Erythroblast (primary cell): Measurements from ENCODE around the gene AGK.
"Not testable (repeated sequence)": the region's sequence is repeated elsewhere in the genome, so short reads cannot be mapped to it uniquely, and the experiment has no call there.

Experiments
- DNase-seq, 2 experiments: peaks; one replicate each; lab custom pipeline; 2025; lab: John Stamatoyannopoulos, UW
- GATA1 ChIP-seq: IDR thresholded peaks from 2 replicates; pipeline ENCODE4 v1.6.1; 2011; ENCODE audit warnings: low read depth, mild to moderate bottlenecking, control low read depth, low read length, moderate library complexity
- POLR2A ChIP-seq: IDR thresholded peaks from 2 replicates; pipeline ENCODE4 v1.6.1; 2011; ENCODE audit warnings: mild to moderate bottlenecking, low read length

AGK gene

DNA sequence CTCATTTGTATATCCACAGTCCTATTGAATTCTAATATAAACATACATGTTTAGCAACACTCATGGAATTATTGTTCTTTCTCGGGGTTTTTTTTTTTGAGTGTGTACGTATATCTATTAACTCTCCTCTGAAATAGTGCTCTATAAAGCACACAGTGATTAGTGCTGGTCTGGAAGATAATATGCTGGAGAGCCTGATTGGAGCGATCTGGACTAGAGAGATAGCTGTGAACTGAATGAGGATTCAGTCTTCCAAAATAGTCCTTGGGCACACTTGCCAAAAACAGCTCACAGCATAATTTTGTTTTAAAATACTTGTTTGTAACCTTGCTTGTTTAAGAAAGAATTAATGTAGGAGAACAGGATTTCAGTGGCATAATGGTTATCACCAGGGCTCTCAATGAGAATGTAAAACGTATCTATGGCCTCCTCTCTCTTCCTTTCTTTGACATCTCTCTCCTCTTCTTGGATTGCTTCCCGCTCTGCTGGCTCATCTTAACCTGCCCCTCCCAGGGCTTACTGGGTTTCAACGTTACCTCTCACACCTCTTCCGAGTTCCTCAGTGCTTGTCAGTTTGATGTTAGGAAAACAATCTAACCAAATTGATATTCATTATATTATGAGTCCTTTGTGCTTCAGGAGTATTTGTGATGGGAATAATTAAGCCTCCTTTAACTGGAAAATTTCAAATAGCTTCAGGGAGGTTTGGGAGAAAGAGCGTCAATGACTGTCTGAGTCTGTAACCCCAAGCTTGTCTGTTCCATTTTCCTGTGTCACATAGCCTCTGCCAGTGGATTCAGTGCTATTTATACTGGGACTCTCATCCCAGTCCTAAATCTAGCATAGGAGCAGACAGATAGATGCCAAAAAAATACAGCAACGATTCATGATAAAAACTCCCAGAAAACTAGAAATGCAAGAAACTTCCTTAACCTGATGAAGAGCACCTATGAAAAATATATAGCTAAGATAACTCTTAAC is 16.2 kb upstream of the AGK start:
- TF ChIP-seq POLR2A (no peak), GATA1 (no peak)
- no peak for DNase-seq

DNA sequence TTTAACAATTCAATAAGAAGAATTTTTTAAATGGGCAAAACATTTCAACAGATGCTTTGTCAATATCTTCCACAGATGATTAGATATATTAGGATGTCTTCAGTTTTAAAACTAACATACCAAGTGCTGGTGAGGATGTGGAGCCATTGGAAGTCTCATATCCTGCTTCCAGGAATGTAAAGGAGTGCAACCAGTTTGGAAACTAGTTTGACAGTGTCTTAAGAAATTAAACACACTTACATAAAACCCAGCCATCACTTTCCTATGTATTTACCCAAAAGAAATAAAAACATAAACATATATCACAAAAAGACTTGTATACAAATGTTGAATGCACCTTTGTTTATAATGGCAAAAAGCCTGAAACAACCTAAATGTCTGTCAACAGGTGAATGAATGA is 13.3 kb upstream of the AGK start:
- no peak for DNase-seq
- TF ChIP-seq GATA1 (no peak), POLR2A (no peak)

DNA sequence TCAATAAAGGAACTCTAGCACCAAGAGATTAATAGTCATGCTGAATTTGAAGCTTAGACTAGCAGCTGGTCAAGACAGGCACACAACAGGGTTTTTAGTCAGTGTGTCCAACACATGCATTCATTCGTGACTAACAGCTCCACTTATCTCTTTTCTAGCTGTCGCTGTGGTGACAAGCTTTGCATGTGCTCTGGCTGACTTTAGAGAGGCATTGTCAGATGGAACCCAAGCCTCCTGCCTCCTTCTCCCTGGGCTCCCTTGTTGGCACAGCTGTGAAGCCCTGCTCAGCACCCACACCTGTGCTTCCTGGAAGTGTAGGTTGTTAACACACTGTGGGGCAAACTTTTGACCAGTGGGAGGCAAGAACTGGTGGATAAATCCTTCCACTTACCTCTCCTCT is 9.8 kb upstream of the AGK start:
- no peak for TF ChIP-seq GATA1
- no peak for TF ChIP-seq POLR2A
- no peak for DNase-seq

DNA sequence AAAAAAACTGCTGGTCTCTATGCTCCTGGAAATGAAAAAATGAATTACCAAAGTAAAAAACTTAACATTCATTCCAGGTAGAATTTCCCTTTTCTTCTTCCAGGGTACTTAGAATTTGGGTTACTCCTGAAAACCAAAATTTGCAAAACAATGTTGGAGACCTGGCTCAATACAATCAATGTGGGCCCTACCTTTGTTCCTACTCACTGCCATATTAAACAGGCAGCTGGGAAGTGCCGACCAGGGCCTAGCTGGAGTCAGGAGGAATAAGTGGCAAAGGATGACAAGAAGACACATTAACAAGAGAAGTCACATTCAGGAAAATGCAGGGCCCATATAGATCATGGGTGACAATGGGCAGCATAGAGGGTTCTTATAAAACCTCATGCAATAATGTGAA is 6.4 kb upstream of the AGK start:
- no peak for TF ChIP-seq GATA1
- no peak for TF ChIP-seq POLR2A

DNA sequence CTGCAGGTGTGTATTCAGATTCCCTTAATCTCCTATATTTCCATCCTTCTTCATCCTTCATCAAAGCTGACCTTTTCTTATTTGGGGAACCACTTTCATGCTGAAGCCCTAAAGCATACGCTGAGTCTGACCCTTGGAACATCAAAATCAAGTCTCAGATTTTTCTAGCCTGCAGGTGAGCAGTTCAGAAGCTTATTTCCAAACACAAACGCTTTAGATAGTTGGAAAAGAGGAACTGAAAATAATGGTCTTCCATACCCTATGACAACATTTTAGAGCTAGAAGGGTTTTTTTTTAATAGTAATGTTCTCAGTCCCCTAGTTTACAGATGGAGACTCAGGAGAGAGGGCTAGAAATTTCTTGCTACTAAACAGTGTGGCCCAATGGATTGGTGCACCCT is 1.6 kb upstream of the AGK start:
- TF ChIP-seq POLR2A, result no peak
- no peak for TF ChIP-seq GATA1
- no peak for DNase-seq

More for the DNA sequence above, 6.4 kb upstream of the AGK start:
- DNase-seq, result no peak

DNA sequence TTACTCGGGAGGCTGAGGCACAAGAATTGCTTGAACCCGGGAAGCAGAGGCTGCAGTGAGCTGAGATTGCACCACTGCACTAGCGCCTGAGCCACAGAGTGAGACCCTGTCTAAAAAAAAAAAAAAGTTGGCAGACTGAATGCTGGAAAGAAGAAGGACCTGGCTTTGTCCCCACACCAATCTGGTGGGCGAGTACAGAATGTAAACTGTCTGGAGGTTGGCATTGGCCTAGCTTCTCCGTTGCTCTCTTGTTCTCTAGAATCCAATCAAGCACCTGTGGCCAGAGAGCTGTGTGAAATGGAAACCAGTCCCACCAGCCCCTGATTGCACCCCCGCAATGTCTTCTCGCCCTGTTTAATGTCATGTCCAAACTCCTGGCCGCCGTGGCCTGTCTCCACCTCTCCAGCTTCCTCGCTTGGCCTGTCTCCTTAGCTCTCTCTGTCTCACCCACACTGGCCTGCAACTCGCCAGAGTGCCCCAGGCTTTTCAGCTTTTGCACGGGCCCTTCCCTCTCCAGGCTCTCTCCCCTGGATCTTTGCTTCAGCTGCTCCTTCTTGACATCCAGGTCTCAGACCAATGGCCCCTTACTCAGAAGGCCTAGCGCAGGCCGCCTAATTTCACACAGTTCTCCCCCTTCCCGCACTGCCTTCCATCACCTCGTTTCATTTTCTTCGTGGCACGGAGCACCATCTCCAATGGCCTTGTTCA is 670 bp upstream of the AGK start:
- no peak for DNase-seq
- no peak for TF ChIP-seq POLR2A
- no peak for TF ChIP-seq GATA1

DNA sequence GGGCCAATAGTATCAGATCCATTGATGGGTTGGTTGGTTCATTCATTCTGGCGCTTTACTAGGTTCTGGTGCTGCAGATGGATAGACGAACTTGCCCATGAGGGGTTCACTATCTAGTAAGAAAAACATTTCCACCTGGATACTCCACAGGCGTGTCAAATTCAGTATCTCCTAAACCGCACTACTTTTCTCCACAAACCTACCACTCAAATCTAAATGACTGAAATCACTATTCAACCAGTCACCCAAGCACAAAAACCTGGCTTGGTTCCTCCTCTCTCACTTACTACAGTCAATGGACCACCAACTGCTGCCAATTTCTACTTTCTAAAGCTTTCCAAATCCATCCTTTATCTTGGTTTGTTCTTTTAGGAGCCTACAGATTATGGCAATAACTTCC is 572 bp downstream of the AGK start:
- TF ChIP-seq GATA1, result no peak
- TF ChIP-seq POLR2A, result no peak
- no peak for DNase-seq

DNA sequence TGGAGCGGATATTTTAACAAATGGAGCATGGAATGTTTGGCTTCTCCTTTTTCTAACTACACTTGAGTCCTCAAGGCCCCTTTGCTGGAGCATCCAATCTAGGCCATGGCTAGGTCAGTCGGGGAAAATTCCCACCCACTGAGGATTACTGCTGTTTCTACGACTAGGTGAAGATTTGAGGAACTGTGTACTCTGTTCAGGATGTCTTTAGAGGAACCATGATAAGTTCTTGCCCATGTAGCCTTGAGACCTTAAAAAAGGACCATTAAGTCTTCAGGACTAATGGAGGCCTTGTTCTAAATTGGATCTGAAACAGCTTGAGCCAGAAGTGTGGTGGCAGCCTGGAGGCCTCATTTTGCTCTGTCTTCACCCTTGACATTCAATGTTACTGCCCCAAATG is 6.2 kb downstream of the AGK start:
- TF ChIP-seq POLR2A (no peak), GATA1 (no peak)
- DNase-seq, result no peak

DNA sequence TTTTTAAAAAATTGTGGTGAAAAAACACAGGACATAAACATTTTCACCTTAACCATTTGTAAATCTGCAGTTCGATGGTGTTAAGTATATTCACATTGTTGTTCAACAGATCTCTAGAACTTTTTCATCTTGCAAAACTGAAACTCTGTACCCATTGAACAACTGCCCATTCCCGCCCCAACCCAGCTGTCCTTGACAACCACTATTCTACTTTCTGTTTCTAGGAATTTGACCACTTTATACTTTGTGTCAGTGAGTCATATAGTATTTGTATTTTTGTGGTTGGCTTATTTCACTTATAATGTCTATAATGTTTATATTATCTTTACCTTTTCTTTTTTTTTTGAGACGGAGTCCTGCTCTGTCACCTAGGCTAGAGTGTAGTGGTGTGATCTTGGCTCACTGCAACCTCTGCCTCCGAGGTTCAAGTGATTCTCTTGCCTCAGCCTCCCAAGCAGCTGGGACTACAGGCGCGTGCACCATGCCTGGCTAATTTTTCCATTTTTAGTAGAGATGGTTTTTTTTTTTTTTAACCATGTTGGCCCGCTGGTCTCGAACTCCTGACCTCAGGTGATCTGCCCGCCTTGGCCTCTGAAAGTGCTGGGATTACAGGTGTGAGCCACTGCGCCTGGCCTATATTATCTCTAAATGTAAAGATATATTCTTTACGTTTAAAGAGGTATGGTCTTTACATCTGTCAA is 6.8 kb downstream of the AGK start:
- not testable (repeated sequence) for DNase-seq

DNA sequence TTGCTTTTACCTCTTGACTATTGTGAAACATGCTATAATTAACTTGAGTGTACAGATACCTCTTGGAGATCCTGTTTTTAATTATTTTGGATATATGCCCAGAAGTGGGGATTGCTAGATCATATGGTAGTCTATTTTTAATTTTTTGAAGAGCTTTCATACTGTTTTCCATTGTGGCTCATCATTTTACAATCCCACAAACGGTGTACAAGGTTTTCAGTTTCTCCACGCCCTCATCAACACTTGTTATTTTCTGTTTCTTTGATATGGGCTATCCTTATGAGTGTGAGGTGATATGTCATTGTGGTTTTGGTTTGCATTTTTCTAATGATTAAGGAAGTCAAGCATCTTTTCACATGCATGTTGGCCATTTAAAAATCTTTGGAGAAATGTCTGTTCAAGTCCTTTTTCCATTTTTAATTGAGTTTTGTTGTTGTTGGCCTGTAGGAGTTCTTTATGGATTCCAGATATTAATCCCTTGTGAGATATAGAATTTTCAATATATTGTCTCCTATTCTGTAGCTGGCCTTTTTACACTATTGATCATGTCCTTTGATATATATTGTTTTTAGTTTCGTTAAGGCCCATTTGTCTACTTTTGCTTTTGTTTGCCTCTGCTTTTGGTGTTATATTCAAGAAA is 7.5 kb downstream of the AGK start:
- no peak for DNase-seq
- TF ChIP-seq POLR2A (no peak), GATA1 (no peak)

DNA sequence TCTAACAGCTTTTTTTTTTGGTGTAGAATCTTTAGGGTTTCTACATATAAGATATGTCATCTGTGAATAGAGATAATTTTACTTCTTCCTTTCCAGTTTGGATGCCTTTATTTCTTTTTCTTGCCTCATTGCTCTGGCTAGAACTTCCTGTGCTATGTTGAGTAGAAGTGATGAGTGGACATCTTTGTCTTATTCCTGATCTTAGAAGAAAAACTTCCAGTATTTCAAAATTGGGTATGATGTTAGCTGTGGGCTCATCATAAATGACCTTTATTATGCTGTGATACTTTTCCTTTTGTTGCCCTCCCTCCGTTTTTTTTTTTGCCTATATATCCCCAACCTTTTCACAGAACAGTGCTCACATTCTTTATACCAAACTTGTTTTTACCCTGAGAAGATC is 8.8 kb downstream of the AGK start:
- DNase-seq, result no peak
- TF ChIP-seq POLR2A (no peak), GATA1 (no peak)

DNA sequence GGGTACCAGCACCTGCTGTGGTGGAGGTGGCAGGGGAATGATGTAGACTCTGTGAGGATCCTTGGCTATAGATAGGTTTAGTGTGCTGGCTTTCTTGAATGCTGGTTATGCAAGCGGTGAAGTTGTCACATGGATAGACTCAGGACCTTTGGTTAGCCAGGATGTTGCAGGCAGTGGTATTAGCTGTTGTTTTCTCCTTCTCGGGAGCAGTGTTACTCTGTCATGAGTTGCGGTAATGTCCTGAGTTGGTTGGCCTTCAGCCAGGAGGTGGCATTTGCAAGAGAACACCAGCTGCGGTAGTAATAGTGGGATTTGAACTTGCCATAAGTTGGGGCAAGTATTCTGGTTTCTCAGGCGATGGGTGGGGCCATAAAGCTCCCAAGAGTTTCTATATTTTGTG is 10.8 kb downstream of the AGK start:
- DNase-seq, result no peak
- TF ChIP-seq POLR2A, result no peak
- TF ChIP-seq GATA1, result no peak

DNA sequence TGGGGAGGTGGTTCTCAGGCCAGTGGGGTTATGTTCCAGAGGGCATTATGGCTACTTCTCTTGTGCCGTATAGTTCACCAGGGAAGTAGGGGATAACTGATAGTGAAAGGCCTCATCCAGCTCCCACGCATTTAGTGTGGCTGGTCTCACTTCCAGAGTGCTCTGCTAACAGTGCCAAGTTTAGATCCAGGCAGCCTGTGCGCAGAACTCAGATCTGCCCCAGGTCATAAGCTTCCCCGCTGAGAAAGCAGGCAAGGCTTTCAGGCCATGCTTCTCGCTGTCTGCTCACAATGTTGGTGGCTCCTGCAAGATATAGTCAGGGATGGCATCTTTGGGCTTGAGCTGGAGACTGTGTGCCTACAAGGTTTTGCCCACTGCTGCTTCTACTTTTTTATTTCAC is 11.3 kb downstream of the AGK start:
- no peak for DNase-seq
- no peak for TF ChIP-seq POLR2A
- no peak for TF ChIP-seq GATA1

DNA sequence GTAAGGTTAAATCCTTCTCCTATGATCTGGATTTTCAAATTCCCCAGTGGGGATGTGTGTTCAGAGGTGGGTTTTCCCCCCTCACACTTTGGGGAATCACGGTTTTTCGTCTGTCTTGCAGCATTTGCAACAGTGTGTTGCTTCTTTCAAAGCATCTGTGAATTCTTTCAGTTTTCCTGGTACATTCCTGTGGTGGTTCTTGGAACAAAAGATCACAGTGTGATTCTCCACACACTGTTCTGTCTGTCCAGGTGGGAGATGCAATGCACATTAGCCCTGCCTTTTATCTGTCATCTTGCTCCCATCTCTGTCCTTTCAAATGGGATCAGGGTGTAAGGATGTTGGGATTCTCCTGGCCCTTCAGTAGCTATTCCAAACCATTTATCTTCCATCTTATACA is 11.8 kb downstream of the AGK start:
- TF ChIP-seq POLR2A (no peak), GATA1 (no peak)
- DNase-seq, result no peak
